CD4-positive, alpha-beta T cell treated with Interleukin-2 at 100 ng/mL for 4 hours (primary cell): ENCODE measurements around the gene FUCA2.
"Not testable (repeated sequence)": the region's sequence is repeated elsewhere in the genome, so short reads cannot be mapped to it uniquely, and the experiment has no call there.

Experiments
- DNase-seq: peaks from one replicate; pipeline ENCODE4 v3.0.0-alpha.2; 2020; ENCODE audit warnings: low spot score

Gene FUCA2

GRCh38 chr6:143536461-143536865, 24.9 kb upstream of the FUCA2 start:
- DNase-seq = peak; percentile 40

DNA sequence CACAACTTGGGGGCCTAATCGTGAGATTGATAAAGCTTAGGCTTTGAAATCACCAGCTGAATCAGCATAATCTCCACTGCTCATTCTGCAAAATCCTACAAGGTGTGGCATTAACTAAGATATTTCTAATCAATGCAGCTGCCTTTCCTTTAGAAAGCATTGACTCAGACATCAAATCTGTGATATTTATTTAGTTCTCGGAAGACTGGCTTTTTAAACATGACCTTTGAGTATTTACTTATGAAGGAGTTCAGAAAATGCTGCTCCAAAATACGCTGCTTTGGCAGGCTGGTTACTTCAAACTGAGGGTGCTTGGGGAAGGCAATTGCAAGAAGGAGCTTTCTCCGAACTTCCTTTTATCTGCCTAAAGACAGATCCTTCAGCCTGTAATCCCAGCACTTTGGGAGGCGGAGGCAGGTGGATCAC, 23.7 kb upstream of the FUCA2 start:
- no peak for DNase-seq

DNA sequence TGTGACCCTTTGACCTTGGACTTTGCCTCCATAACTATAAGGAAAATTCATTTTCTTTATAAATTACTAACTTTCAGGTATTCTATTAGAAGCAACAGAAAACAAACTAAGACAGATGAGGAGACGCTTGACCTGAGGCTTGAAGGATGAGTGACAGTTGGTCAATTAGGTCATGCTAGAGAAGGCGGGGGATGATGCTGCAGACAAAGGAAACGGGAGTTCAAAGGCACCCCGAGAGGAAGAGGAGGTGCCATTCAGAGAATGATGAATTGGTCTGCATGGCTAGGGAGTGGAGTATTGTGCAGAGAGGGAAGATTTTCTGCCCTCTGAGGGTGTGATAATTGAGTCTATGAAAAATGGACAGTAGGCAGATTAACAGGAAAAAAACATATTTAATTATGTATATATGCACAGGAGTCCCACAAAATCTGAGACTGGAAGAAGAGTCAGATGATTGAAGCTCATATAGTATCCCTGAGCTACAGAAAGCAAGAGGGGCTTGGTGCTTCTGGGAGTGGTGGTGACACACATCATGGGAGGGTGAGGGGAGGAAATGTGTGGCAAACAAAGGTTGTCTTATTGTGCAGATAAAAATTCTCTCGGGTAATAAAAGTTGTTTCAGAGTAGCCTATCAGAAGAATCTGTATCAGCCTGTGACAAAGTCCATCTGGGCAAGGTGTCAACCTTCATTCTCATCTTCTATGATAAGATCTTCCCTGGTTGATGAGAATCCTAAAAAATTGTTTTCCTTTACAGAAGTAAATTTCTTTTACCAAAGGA, 20.4 kb upstream of the FUCA2 start:
- DNase-seq = peak; percentile 35

DNA sequence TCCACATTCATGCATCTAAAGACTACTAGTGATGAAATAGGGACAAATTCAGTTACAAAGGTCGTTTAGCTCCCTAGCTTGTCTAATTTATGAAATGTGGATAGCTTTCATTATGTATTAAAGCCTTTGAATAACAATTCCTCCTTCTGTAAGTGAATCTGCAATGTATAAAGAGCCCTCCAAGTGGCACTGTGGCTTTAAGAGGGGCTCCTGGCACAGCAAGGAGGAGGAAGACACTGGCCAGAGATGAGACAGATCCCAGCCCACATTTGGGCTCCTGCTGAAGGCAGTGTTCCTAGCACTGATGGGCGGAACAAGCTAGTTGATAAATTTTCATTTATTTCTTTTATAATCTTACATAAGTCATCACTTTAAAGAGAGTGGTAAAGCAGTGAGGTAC, 17.6 kb upstream of the FUCA2 start:
- DNase-seq = no peak

DNA sequence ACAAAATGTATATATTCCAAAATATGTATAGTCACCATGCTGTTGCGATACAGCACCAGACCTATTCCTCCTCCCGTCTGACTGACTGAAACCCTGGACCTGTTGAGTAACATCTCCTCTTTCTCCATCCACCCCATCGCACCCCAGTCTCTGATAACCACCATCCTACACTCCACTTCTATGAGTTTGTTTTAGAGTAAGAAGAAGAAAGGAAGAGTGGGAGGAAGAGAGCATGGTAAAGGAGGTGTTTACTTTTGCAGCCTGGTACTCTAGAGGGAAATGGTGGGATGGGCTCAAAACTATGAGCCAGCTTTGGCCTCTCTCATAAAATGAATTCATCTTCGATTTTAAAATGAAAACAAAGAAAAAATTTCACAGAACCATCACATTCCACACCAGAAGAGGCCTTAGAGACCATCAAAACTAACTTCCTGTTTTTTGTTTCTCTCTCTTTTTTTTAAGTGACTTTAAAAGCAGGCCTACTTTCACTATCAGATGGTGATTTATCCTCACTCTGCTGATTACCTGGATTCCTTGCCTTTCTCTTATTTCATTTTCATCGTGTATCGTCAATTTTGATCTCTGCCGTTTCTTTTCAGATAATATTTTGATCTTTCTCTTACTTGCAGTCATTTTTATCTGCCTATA, 16.8 kb upstream of the FUCA2 start:
- DNase-seq = no peak

DNA sequence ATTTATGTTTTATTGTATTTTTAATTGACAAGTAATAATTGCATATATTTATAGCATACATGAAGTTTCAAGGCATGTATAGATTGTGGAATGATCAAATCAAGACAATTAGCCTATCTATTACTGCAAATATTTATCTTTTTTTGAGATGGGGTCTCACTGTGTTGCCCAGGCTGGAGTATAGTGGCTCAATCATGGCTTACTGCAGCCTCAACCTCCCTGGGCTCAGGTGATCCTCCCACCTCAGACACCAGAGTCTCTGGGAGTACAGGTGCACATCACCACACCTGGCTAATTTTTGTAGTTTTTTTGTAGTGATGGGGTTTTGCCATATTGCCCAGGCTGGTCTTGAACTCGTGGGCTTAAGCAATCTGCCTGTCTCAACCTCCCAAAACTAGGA, 16.2 kb upstream of the FUCA2 start:
- DNase-seq = no peak

GRCh38 chr6:143525356-143525755, 13.8 kb upstream of the FUCA2 start:
- no peak for DNase-seq

DNA sequence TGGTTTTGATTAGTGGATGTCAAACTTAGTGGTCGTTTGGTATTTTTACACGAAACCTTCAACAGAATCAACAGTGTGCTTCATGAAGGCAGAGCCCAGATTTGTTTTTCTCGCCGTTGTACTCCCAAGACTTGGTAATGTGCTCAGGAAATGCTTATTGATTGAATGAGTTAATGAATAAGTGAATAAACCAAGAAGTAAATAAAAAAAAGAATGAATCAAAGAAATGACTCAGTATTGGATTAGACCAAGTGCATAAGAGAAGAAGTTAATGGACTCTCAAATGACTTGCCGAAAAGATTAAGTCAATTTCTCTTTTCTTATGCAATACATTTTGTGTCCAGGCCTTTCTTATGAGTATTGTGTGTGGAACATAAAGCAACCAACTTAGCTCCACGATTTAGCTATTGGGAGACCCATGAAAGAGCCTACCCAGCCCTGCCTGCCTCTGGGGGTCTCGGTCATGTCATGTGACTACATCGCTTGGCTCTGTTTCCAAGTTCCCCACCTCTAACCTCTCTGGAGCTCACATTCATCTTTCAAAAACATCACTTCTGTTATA, 10.6 kb upstream of the FUCA2 start:
- DNase-seq = no peak

DNA sequence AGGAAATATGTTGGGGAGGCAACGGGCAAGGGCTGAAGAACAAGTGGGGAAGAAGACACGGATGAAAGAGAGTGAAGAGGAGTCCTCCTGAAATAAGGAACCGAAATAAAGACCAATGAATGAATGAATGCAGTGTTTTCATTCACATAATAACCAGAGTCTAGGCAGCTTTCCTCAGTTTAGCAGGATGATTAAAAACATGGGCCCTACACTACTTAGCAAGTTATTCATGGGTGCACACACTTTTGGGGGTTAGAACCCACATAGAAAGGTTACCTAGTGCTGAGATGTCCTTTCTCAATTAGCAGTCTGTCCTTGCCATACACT, 5.9 kb upstream of the FUCA2 start:
- no peak for DNase-seq

- DNase-seq = no peak
Observed at GRCh38 chr6:143516690-143517446, 5.3 kb upstream of the FUCA2 start.

DNA sequence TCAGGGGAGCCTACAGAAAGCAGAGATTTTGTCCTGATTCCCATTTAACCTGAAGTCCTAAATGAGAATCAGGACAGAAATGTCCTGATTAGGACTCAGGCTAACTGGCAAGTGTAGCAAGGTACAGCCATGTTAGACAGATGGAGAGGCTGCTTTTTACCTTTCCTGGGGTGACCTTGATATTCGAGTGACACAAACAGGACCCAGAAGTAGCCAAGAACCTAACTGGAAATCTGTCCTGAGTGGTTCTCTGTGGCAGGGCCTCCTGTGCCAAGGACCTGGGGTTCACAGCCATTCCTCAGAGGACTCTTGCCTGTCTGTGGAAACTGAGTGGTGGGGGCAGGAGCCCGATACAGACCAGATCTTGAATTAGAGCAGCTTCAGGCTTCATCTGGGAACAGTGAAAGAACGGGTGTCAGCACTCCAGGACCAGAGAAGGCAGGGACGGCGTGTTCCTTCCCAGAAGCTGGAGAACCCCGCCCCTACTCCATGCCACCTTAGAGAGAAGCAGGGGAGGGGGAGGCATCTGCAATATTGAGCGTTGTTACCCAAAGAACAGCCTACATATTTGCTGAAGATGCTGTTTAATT, 4.3 kb upstream of the FUCA2 start:
- no peak for DNase-seq

GRCh38 chr6:143515061-143515760, 3.7 kb upstream of the FUCA2 start:
- no peak for DNase-seq

DNA sequence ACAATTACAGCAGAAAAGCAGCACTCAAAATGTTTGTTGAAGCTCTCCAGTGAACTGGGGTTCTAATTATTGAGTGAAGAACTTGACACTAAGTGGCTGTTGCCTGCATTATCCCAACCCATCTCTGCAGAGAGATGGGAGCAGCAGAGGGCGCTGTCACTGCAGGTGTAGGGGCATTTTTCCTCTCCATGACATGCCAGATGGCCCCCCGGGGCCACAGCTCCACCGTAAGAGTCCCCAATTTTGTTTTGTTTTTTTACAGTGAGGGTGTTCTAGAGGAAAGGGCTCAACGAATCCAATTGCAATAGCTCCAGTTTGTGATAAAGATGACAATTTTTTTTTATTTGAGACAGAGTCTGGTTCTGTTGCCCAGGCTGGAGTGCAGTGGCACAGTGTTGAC, 1.9 kb upstream of the FUCA2 start:
- peak; percentile 59 for DNase-seq

DNA sequence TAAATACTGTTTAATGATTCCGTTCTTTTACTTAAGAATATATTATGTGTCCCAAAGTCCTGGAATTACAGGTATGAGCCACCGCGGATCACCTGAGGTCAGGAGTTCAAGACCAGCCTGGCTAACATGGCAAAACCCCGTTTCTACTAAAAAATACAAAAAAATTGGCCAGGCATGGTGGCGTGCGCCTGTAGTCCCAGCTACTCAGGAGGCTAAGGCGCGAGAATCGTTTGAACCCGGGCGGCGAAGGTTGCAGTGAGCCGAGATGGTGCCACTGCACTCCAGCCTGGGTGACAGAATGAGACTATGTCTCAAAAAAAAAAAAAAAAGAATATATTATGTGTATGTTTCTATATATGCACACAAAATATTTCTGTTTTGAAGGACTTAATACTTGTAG, 1.2 kb downstream of the FUCA2 start:
- not testable (repeated sequence) for DNase-seq

GRCh38 chr6:143507358-143508145, 4.0 kb downstream of the FUCA2 start:
- DNase-seq = no peak

- DNase-seq = no peak
Observed at GRCh38 chr6:143506620-143507019, 4.9 kb downstream of the FUCA2 start.

DNA sequence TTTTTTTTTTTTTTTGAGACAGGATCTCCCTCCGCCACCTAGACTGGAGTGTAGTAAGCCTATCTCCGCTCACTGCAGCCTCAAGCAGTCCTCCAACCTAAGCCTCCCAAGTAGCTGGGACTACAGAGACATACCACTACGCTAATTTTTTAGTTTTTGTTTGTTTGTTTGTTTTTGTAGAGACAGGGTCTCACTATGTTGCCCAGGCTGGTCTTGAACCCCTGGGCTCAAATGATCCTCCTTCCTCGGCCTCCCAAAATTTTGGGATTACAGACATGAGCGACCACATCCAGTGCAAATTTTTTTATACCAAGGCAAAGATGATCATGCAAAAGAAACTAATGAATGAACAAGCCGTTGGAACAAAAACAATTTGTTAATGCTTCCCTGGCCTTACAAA, 5.3 kb downstream of the FUCA2 start:
- no peak for DNase-seq

- DNase-seq = no peak
Observed at GRCh38 chr6:143505537-143505936, 6.0 kb downstream of the FUCA2 start.

DNA sequence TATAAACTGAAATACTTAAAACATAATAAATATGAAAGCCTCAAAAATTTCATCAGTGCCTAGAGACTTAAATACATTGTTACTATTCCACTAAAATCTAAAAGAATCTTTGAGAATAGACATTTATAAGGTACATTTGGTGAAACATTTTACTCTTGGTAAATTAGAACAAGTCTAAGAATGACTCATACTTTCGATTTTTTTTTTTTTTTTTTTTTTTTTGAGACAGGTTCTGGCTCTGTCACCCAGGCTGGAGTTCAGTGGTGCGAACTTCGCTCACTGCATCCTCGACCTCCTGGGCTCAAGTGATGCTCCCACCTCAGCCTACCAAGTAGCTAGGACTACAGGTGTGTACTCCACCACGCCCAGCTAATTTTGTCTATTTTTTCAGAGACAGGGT, 6.4 kb downstream of the FUCA2 start:
- DNase-seq = no peak

- no peak for DNase-seq
Observed at GRCh38 chr6:143504369-143504768, 7.2 kb downstream of the FUCA2 start.

DNA sequence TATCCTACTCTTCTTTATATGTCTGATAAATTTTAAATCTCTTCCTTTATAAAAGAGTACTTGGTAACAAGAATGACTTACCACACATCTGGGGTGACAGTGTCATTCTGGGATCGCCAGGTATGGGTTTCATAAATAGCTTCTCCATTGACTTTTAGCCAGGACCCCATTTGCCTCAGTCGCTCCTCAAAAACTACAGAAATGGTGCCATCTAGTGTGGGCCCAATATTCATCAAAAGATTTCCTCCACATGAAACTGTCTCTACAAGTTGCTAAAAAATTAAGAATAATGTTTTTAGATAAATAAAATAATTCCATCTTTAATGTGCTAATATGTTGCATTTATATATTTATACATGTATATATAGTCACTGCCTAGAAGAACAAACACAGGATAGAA, 9.7 kb downstream of the FUCA2 start:
- DNase-seq = no peak
